Measurements from ENCODE around the gene DENND2D. TPM values are rescaled to one million over a fixed set of nuclear protein-coding genes. Genes with fewer than 3 reads are reported as not detected.

The DENND2D gene
- total RNA-seq, 1 donor from 2014 or later: not detected

GRCh38 chr1:111209622-111210021 is 9.2 kb upstream of the DENND2D start:
- TF ChIP-seq, protein P1, sequence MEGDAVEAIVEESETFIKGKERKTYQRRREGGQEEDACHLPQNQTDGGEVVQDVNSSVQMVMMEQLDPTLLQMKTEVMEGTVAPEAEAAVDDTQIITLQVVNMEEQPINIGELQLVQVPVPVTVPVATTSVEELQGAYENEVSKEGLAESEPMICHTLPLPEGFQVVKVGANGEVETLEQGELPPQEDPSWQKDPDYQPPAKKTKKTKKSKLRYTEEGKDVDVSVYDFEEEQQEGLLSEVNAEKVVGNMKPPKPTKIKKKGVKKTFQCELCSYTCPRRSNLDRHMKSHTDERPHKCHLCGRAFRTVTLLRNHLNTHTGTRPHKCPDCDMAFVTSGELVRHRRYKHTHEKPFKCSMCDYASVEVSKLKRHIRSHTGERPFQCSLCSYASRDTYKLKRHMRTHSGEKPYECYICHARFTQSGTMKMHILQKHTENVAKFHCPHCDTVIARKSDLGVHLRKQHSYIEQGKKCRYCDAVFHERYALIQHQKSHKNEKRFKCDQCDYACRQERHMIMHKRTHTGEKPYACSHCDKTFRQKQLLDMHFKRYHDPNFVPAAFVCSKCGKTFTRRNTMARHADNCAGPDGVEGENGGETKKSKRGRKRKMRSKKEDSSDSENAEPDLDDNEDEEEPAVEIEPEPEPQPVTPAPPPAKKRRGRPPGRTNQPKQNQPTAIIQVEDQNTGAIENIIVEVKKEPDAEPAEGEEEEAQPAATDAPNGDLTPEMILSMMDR (IDR thresholded peaks at IDR 0.05): no peak
- H3K9me3 Mint-ChIP-seq (ENCODE audit: unreplicated experiment): no peaks in the 10 kb centered on the region
- H3K27ac Mint-ChIP-seq (ENCODE audit: unreplicated experiment): no peak overlapping the region
- H3K4me3 Mint-ChIP-seq (ENCODE audit: unreplicated experiment): no peak overlapping the region
- peaks cover 2% of the 10 kb centered on the region for H3K4me1 Mint-ChIP-seq (ENCODE audit: unreplicated experiment)
- no peaks in the 10 kb centered on the region for H3K36me3 Mint-ChIP-seq (ENCODE audit: unreplicated experiment)
- DNase-seq (ENCODE audit: extremely low spot score, unreplicated experiment): no peak
- peaks cover 55% of the 10 kb centered on the region for H3K27me3 Mint-ChIP-seq (ENCODE audit: unreplicated experiment)

DNA sequence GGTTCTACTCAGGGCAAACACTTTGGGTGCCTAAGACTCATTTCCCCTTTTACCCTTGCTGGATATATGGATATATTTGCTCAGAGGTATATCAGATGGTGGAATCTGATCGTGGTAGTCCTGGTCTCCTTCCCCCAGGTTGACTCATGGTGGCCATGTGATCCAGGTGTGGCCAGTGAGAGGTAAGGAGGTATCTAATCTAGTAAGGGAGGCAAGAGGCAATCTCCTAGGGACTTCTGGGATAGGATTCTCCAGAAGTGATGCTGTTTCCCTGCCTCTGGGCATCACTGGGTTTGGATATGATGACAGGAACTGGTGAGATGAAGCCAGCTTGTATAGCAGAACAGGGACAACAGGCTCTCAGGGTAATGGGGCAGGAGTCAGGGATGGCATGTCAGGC is 8.5 kb upstream of the DENND2D start:
- peaks cover 52% of the 10 kb centered on the region for H3K27me3 Mint-ChIP-seq (ENCODE audit: unreplicated experiment)
- no peak overlapping the region for H3K27ac Mint-ChIP-seq (ENCODE audit: unreplicated experiment)

DNA sequence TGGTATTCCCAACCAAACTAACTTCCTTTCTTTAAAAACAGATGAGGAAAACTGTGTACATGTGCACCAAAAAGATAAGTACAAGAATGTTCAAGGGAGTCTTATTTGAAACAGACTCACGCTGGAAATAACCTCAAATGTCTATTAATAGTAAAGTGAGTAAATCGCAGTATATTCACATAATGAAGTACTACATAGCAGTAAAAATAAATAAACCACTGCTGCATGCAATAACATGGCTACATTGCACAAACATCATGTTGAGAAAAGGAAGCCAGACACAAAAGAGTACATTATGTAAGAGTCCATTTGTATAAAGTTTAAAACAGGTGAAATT is 5.2 kb upstream of the DENND2D start:
- Mint-ChIP-seq H3K27ac (ENCODE audit: unreplicated experiment) (no peak overlapping the region), H3K27me3 (ENCODE audit: unreplicated experiment) (peaks cover 44% of the 10 kb centered on the region), H3K36me3 (ENCODE audit: unreplicated experiment) (no peaks in the 10 kb centered on the region), H3K4me1 (ENCODE audit: unreplicated experiment) (peaks cover 3% of the 10 kb centered on the region), H3K4me3 (ENCODE audit: unreplicated experiment) (no peak overlapping the region), H3K9me3 (ENCODE audit: unreplicated experiment) (no peaks in the 10 kb centered on the region)
- TF ChIP-seq, protein P1 (IDR thresholded peaks at IDR 0.05): no peak
- DNase-seq (ENCODE audit: extremely low spot score, unreplicated experiment): no peak

More for the DNA sequence above, 8.5 kb upstream of the DENND2D start:
- no peaks in the 10 kb centered on the region for H3K9me3 Mint-ChIP-seq (ENCODE audit: unreplicated experiment)
- no peaks in the 10 kb centered on the region for H3K36me3 Mint-ChIP-seq (ENCODE audit: unreplicated experiment)
- H3K4me3 Mint-ChIP-seq (ENCODE audit: unreplicated experiment): no peak overlapping the region
- DNase-seq (ENCODE audit: extremely low spot score, unreplicated experiment): no peak
- TF ChIP-seq, protein P1 (IDR thresholded peaks at IDR 0.05): no peak
- peaks cover 3% of the 10 kb centered on the region for H3K4me1 Mint-ChIP-seq (ENCODE audit: unreplicated experiment)

GRCh38 chr1:111204983-111205713 is 4.7 kb upstream of the DENND2D start:
- TF ChIP-seq, protein P1 (IDR thresholded peaks at IDR 0.05): no peak
- Mint-ChIP-seq H3K27me3 (ENCODE audit: unreplicated experiment) (peaks cover 41% of the 10 kb centered on the region), H3K4me3 (ENCODE audit: unreplicated experiment) (peak overlapping the region; percentile 60), H3K4me1 (ENCODE audit: unreplicated experiment) (peaks cover 3% of the 10 kb centered on the region), H3K27ac (ENCODE audit: unreplicated experiment) (no peak overlapping the region), H3K9me3 (ENCODE audit: unreplicated experiment) (no peaks in the 10 kb centered on the region), H3K36me3 (ENCODE audit: unreplicated experiment) (no peaks in the 10 kb centered on the region)
- DNase-seq (ENCODE audit: extremely low spot score, unreplicated experiment): no peak

- Mint-ChIP-seq H3K4me3 (ENCODE audit: unreplicated experiment) (peak overlapping the region; percentile 60), H3K9me3 (ENCODE audit: unreplicated experiment) (no peaks in the 10 kb centered on the region), H3K36me3 (ENCODE audit: unreplicated experiment) (no peaks in the 10 kb centered on the region), H3K27me3 (ENCODE audit: unreplicated experiment) (peaks cover 34% of the 10 kb centered on the region), H3K27ac (ENCODE audit: unreplicated experiment) (no peak overlapping the region), H3K4me1 (ENCODE audit: unreplicated experiment) (peaks cover 3% of the 10 kb centered on the region)
- TF ChIP-seq, protein P1 (IDR thresholded peaks at IDR 0.05): no peak
- peak; percentile 79 for DNase-seq (ENCODE audit: extremely low spot score, unreplicated experiment)
Observed at GRCh38 chr1:111204201-111204982, 3.9 kb upstream of the DENND2D start.
